Subcutaneous adipose tissue (tissue), 4 donors: ENCODE measurements around the gene CDK14. TPM values are rescaled to one million over a fixed set of nuclear protein-coding genes. Genes with fewer than 3 reads are reported as not detected.

Experiments used
- total RNA-seq, 4 donors: library from RNA; depleted of rRNA; stranded (reverse); fragments of >200 nt; gene quantifications; one replicate each; pipeline ENCODE4 v1.1.0, GENCODE V29; 2016
- TF ChIP-seq, protein P1 (sequence below): fragments of 450-650 bp; IDR thresholded peaks from one replicate; pipeline ENCODE4 v1.5.1; 2016; ENCODE audit warnings: low read depth, mild to moderate bottlenecking, control low read depth, antibody characterized with exemption, moderate library complexity

CDK14 gene
- total RNA-seq, 4 donors from 2014 or later: 13.4 to 42.4 (median 24.7) TPM

DNA sequence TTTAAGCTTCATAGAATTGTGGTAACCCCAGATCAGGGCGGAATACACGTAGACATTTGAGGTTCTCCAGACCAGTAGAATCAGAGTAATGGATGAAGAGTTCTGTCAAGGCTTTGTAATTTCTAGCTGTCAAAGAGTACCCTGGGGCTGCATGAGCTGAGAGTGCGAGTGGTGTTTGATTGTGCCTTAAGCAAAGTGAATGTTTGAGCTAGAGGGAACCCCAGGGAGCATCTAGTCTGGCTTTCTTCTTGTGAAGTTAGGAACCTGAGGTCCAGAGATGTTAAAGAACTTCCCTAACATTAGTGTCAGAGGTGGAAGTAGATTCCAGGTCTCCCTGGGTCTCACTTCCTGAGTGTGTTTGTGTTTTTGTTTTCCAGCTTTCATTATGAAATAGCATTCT is 455.8 kb downstream of the CDK14 start:
- TF ChIP-seq, protein P1, sequence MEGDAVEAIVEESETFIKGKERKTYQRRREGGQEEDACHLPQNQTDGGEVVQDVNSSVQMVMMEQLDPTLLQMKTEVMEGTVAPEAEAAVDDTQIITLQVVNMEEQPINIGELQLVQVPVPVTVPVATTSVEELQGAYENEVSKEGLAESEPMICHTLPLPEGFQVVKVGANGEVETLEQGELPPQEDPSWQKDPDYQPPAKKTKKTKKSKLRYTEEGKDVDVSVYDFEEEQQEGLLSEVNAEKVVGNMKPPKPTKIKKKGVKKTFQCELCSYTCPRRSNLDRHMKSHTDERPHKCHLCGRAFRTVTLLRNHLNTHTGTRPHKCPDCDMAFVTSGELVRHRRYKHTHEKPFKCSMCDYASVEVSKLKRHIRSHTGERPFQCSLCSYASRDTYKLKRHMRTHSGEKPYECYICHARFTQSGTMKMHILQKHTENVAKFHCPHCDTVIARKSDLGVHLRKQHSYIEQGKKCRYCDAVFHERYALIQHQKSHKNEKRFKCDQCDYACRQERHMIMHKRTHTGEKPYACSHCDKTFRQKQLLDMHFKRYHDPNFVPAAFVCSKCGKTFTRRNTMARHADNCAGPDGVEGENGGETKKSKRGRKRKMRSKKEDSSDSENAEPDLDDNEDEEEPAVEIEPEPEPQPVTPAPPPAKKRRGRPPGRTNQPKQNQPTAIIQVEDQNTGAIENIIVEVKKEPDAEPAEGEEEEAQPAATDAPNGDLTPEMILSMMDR: no peak

DNA sequence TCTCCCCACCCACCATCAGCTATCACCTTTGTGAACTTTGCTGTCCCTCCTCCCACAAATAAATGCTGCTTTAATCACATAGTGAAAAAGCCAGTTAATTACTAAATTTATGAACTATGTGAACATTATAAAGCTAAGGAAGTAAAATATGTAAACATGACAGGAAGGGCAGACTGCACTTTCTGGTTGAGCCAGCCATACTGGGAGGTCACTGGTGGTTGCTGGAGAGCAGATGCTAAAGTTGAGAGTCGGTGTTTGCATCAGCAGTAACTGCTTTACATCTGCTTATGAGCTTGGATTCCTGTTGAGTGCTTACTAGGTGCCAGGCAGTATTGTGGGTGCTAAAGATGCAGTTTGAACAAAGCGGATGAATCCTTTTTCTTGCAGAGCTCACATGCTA is 458.3 kb downstream of the CDK14 start:
- TF ChIP-seq, protein P1: no peak

DNA sequence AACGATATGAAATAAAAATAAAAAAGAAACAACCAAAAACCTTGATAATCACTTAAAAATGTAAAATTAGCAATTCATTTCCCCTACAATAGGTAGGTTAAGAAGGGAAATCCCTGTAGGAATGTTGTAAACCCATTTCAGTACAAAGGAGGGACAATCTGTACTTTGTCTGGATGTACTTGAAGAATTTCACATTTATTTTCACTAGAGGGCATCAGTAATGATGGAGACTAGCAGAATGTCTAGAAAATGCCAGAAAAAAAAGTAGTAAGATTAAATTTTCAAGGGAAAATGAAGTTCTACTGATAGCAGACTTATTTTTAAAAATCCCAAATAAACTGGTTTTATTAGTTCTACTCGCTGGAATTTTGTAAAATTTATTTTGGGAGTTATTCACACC is 459.1 kb downstream of the CDK14 start:
- TF ChIP-seq, protein P1: no peak

DNA sequence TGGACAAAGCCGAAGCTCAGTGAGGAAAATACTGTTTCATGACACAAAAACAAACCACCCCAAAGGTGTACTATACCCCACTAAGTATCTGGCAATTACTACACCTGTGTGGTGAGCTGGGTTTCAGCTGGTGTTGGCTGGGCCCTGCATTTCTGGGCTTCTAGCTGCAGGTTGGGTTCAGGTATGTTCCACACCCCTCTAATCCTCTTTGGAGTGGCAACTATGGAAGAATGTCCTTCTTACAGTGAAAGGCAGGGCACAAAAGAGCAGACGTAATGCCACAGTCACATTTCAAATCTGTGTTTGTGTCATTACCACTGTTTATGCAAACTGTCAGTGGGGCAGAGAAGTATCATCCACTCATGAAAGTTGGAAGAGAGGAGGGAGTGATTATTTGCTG is 466.6 kb downstream of the CDK14 start:
- TF ChIP-seq, protein P1: no peak

DNA sequence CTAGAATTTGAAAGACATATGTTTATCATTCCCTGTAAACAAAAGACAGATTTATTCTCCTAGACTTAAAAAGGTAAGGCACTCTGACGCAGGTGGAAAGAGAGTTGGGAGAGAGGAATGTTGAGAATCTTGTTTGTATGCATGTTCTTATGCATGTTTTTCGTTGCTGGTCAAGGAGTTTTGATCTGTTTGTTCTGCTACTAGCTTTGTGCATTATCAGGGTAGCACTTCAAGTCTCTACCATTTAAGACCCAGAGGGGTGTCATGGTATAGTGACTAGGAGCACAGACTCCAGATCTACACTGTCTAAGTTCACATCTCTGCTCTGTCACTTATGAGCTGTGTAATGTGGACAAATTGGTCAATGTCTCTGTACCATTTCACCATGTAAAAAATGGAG is 467.9 kb downstream of the CDK14 start:
- TF ChIP-seq, protein P1: no peak

DNA sequence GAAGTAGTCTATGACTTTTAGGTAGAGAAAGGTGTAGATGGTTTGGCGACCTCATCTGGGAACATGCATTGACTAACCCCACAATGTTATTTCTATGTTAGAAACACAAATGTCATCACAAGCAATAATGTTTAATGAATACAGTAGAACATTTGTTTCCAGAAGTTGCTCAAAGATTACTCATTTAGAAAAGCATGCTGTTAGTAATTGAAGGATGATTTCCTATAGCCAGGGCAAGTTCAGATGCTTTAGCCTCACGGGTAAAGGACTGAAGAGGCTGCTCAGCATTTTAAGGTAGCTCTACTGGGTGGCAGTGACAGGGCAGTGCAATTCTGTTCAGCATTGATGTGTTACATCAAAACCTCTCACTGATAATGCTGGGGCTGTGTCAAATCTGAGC is 468.8 kb downstream of the CDK14 start:
- TF ChIP-seq, protein P1: no peak

DNA sequence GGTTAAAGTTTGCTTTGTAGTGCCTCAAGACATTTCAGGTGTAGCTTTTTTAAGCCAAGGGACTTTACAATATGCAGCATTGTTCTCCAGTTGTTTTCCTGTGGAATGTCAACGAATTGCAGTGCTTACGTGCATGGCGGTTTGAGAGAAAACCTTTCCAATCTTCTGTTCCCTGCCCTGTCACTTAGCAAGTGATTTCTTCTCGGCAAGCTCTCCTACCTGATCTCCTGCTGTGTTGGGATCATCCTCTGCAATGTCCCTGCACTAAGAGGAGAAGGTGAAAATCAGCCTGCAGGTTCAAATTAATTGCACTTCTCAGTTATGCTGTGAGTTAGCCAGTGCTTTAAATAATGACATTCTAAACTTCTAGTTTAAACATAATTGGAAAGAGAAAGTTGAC is 470.5 kb downstream of the CDK14 start:
- TF ChIP-seq, protein P1: no peak

DNA sequence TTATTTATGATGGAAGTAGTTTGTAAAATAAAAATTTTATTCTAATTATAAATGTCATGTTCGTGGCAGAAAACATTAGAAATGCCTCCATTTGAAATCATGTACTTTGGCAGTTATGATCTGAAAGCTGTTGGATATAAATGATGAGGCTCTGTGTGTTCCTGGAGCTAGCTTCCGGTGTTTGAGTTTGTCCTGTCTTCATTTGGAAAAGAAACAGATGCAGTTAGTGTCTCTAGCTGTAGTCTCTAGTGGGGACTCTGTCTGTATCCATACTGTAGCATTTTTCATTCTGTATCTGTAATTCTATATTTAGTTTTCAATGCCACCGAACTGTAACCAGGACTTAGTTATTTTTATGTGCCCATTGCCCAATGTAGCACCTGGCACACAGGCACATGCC is 471.1 kb downstream of the CDK14 start:
- TF ChIP-seq, protein P1: no peak
